Tibial artery (tissue), 4 donors: ENCODE measurements around the gene ADGRL3.
A peak's percentile ranks its signal among the peaks of the same experiment; 100 is the strongest.

ENCODE experiments used
- DNase-seq, 2 donors: peaks; one replicate each; pipeline ENCODE4 v3.0.0-alpha.2; 2019
- H3K27ac ChIP-seq, 2 donors: fragments of 200-600 bp; sonication (generic) in 1 of 2; 1 replicate in 1 of 2; 2 replicates in 1 of 2; pipeline ENCODE4 v1.5.1; 2018 to 2019; ENCODE audit warnings: mild to moderate bottlenecking in 1 of 2
- H3K27me3 ChIP-seq, 2 donors: fragments of 200-600 bp; sonication (generic) in 1 of 2; one replicate each; pipeline versions ENCODE4 v1.5.1 to v1.6.0; 2016 to 2019
- H3K36me3 ChIP-seq, 3 donors: fragments of 200-600 bp; sonication (generic) in 2 of 3; one replicate each; pipeline ENCODE4 v1.5.1; 2016 to 2019; ENCODE audit warnings: mild to moderate bottlenecking in 2 of 3
- H3K4me1 ChIP-seq, 4 donors: fragments of 200-600 bp; sonication (generic) in 2 of 4; 1 replicate in 3 of 4; 2 replicates in 1 of 4; pipeline ENCODE4 v1.5.1; 2016 to 2019
- H3K4me3 ChIP-seq, 2 donors: fragments of 200-600 bp; sonication (generic) in 1 of 2; 1 replicate in 1 of 2; 2 replicates in 1 of 2; pipeline ENCODE4 v1.5.1; 2018 to 2019; ENCODE audit warnings: mild to moderate bottlenecking in 2 of 2
- H3K9me3 ChIP-seq, 3 donors: fragments of 200-600 bp; sonication (generic) in 1 of 3; one replicate each; pipeline ENCODE4 v1.5.1; 2016 to 2019
- intact Hi-C: fragments of 100-400 bp; cut with DNase I; formaldehyde crosslinking; loops from one replicate; pipeline ENCODE4 v1.15.0; 2023; ENCODE audit warnings: low total_unique reads
- TF ChIP-seq, protein P1 (sequence below), 2 experiments: fragments of 200-600 bp in 1 of 2; fragments of 450-650 bp in 1 of 2; IDR thresholded peaks; one replicate each; pipeline ENCODE4 v1.5.1; 2017 to 2019; ENCODE audit warnings: antibody characterized with exemption in 2 of 2, mild to moderate bottlenecking in 1 of 2, moderate library complexity in 1 of 2

Gene ADGRL3

GRCh38 chr4:61193863-61194262, 6.3 kb upstream of the ADGRL3 start:
- no peaks in the 10 kb centered on the region for H3K36me3 ChIP-seq
- H3K4me3 ChIP-seq, result no peak overlapping the region
- no peaks in the 10 kb centered on the region for H3K27me3 ChIP-seq
- no peaks in the 10 kb centered on the region for H3K9me3 ChIP-seq
- intact Hi-C loops, result no loop called here
- H3K4me1 ChIP-seq, result no peaks in the 10 kb centered on the region
- TF ChIP-seq, protein P1, sequence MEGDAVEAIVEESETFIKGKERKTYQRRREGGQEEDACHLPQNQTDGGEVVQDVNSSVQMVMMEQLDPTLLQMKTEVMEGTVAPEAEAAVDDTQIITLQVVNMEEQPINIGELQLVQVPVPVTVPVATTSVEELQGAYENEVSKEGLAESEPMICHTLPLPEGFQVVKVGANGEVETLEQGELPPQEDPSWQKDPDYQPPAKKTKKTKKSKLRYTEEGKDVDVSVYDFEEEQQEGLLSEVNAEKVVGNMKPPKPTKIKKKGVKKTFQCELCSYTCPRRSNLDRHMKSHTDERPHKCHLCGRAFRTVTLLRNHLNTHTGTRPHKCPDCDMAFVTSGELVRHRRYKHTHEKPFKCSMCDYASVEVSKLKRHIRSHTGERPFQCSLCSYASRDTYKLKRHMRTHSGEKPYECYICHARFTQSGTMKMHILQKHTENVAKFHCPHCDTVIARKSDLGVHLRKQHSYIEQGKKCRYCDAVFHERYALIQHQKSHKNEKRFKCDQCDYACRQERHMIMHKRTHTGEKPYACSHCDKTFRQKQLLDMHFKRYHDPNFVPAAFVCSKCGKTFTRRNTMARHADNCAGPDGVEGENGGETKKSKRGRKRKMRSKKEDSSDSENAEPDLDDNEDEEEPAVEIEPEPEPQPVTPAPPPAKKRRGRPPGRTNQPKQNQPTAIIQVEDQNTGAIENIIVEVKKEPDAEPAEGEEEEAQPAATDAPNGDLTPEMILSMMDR (IDR thresholded peaks at IDR 0.05), result no peak
- H3K27ac ChIP-seq, result no peak overlapping the region
- no peak for DNase-seq

- no peaks in the 10 kb centered on the region for H3K36me3 ChIP-seq
- no peaks in the 10 kb centered on the region for H3K9me3 ChIP-seq
Observed at GRCh38 chr4:61194571-61194970, 5.6 kb upstream of the ADGRL3 start.

DNA sequence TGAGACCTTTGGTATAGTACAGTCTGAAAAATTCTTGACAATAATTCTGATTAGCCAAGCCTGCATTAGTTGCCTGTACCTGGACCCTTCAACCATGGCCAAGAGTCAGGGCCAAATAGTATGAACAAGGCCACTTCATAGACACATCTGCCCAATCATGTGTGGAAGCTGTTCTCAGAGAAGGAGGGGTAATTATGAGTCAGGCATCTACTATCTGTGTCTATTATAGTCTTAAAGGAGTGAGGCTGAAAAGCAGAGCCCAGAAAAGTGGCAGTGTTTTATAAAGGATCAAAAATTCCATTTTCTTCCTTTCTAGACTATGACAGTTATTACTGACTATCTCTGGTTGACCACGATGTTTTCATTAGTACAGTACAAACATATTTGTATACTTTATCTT, 5.0 kb upstream of the ADGRL3 start:
- TF ChIP-seq, protein P1 (IDR thresholded peaks at IDR 0.05), result no peak
- no peak overlapping the region for H3K27ac ChIP-seq
- H3K4me1 ChIP-seq, result no peaks in the 10 kb centered on the region
- intact Hi-C loops, result no loop called here
- no peaks in the 10 kb centered on the region for H3K36me3 ChIP-seq
- H3K4me3 ChIP-seq, result no peak overlapping the region
- H3K27me3 ChIP-seq, result no peaks in the 10 kb centered on the region
- no peak for DNase-seq
- H3K9me3 ChIP-seq, result no peaks in the 10 kb centered on the region

More at GRCh38 chr4:61194571-61194970, 5.6 kb upstream of the ADGRL3 start:
- H3K27me3 ChIP-seq, result no peaks in the 10 kb centered on the region
- TF ChIP-seq, protein P1 (IDR thresholded peaks at IDR 0.05), result no peak
- H3K4me3 ChIP-seq, result no peak overlapping the region
- no peak for DNase-seq
- no peaks in the 10 kb centered on the region for H3K4me1 ChIP-seq
- H3K27ac ChIP-seq, result no peak overlapping the region
- intact Hi-C loops, result no loop called here

DNA sequence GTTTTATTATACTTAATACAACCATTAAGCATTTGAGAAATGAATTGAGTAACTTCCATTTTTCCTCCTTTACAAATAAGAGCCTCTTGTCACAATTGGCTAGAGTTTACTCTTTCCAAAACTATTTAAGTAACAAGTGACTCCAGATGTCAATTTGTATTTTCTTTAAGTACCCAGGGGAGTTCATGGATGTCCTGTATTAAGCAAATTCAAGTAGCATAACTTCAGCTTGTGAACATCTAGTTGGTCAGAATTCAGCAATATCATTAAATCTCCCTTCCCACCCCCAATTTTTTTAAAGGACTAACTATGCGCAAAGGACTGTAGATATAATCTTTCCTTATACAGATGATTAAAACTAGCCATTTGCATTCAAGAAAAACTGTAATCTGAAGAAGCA, 1.4 kb upstream of the ADGRL3 start:
- no peaks in the 10 kb centered on the region for H3K9me3 ChIP-seq
- no peak overlapping the region for H3K4me3 ChIP-seq
- H3K36me3 ChIP-seq, result no peaks in the 10 kb centered on the region
- peaks cover 0 to 6% (median 0%) of the 10 kb centered on the region in 4 donors for H3K4me1 ChIP-seq
- DNase-seq, result no peak
- no peaks in the 10 kb centered on the region for H3K27me3 ChIP-seq
- intact Hi-C loops, result no loop called here
- no peak overlapping the region for H3K27ac ChIP-seq
- TF ChIP-seq, protein P1 (IDR thresholded peaks at IDR 0.05), result no peak

DNA sequence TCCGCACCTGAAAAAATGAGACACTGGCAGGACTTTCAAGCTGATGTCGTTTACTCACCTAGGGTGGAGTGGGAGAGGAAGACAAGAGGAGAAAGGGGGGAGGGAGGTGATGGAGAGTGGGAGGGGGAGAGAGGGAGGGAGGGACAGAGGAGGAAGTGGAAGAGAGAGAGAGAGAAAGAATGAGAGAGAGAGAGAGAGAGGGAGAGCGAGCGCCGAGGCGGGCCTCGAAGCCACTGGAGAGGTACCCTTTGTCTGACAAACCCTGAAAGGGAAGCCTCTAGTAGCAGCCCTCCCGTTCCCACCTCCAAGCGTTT, 296 bp upstream of the ADGRL3 start:
- peak overlapping the region; percentile 85 to 86 for H3K27ac ChIP-seq
- TF ChIP-seq, protein P1 (IDR thresholded peaks at IDR 0.05), result no peak
- intact Hi-C loops, result loop anchor here (10.0 kb wide), 2 partner anchors 75 to 175 kb away; no protein-coding TSS in a partner anchor

More for the DNA sequence above, 296 bp upstream of the ADGRL3 start:
- H3K4me3 ChIP-seq, result peak overlapping the region; percentile 83 to 89
- H3K36me3 ChIP-seq, result no peaks in the 10 kb centered on the region
- no peak for DNase-seq
- H3K4me1 ChIP-seq, result peaks cover 0 to 6% (median 0%) of the 10 kb centered on the region in 4 donors
- H3K9me3 ChIP-seq, result no peaks in the 10 kb centered on the region
- no peaks in the 10 kb centered on the region for H3K27me3 ChIP-seq
